DMS79 (cell line): Measurements from ENCODE around the gene LRRC36.
"Not testable (repeated sequence)": the region's sequence is repeated elsewhere in the genome, so short reads cannot be mapped to it uniquely, and the experiment has no call there.

Experiments
- DNase-seq: peaks from one replicate; lab custom pipeline; 2025; lab: John Stamatoyannopoulos, UW

LRRC36 gene

GRCh38 chr16:67400901-67401300, 74.3 kb downstream of the LRRC36 start:
- no peak for DNase-seq

DNA sequence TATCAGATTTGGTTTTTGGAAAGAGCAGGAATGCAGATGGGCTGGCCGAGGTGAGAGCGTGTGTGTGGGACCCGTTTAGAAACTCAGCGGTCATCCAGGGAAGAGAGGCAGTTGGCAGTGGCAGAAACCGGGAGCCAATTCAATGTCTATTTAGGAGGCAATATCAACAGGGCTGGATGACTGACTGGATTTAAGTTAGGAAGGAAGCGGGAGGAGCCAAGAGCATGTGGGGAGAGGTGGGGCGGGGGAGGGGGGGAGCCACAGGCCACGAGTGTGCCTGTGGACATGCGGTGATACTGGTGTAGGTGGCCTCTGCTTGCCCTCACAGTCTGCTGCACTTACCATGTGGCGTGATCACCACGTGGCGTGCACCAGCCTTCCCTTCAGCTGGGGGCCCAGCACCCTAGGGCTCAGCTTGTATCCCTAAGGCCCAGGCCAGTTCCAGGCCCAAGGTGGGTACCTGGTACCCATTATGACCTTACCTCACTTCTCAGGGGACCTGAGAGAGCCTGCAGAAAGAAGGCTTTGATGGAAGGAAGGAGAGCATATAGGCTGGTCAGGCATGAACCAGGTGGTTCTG, 77.5 kb downstream of the LRRC36 start:
- no peak for DNase-seq

- peak; percentile 12 for DNase-seq
These were observed 78.2 kb downstream of the LRRC36 start for GRCh38 chr16:67404740-67405226.

- no peak for DNase-seq
These were observed 78.7 kb downstream of the LRRC36 start for GRCh38 chr16:67405336-67405735.

- no peak for DNase-seq
These were observed 79.7 kb downstream of the LRRC36 start for GRCh38 chr16:67406111-67406971.

- no peak for DNase-seq
These were observed 80.7 kb downstream of the LRRC36 start for GRCh38 chr16:67407176-67407787.

- no peak for DNase-seq
These were observed 81.3 kb downstream of the LRRC36 start for GRCh38 chr16:67407788-67408452.

GRCh38 chr16:67409631-67410030, 83.0 kb downstream of the LRRC36 start:
- DNase-seq, result no peak

- DNase-seq, result no peak
These were observed 84.7 kb downstream of the LRRC36 start for GRCh38 chr16:67411339-67411738.

GRCh38 chr16:67412294-67412693, 85.7 kb downstream of the LRRC36 start:
- DNase-seq, result peak; percentile 7

- DNase-seq, result no peak
These were observed 87.6 kb downstream of the LRRC36 start for GRCh38 chr16:67413978-67414911.

GRCh38 chr16:67415421-67415820, 88.8 kb downstream of the LRRC36 start:
- not testable (repeated sequence) for DNase-seq

DNA sequence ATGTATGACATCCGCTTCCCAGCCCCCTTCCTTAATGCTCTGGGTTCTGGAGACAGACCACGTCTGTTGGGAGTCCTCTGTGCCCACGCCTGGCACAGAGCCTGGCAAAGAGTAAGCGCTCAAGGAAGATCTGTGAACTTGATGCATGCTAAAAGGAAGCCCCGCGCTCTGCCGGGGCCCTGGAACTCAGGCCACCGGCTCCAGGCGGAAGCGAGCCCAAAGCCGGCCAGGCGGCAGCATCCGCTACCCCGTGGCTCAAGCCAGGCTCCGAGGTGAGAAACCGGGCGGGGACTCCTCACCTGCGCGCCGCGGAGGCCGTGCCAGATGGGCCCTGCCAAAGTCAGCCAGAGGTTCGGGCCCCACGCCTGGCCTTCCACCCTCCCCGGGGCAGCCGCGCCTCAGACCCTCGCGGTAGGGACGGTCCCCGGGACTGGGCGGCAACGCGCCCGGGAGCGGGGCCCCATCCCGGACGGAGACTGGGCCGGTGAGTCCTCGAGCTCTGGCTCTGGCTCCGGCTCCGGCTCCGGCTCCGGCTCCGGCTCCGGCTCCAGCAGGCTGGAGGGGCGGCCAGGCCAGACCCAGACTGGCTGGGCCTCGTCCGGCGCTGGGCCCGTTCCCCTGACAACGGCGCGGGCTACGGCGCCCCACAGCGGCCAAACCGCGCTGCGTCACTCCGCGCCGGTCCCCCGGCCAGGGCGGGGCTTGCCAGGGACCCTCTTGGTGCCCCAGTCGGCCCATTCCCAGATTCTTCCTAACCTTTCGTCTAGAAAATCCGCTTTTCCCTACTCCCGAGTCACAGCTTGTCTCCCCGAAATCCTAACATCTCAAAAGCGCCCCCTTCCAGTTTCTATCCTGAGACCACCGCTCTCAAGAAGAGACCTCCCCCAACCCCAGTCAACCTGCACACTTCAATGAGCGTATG, 89.5 kb downstream of the LRRC36 start, which contains the start of gene ZDHHC1:
Gene ZDHHC1 (minus strand): TSS at position 606 of the 922 bp plus-strand sequence. CDS start 8,702 bp downstream, outside the sequence.
- DNase-seq, result no peak

DNA sequence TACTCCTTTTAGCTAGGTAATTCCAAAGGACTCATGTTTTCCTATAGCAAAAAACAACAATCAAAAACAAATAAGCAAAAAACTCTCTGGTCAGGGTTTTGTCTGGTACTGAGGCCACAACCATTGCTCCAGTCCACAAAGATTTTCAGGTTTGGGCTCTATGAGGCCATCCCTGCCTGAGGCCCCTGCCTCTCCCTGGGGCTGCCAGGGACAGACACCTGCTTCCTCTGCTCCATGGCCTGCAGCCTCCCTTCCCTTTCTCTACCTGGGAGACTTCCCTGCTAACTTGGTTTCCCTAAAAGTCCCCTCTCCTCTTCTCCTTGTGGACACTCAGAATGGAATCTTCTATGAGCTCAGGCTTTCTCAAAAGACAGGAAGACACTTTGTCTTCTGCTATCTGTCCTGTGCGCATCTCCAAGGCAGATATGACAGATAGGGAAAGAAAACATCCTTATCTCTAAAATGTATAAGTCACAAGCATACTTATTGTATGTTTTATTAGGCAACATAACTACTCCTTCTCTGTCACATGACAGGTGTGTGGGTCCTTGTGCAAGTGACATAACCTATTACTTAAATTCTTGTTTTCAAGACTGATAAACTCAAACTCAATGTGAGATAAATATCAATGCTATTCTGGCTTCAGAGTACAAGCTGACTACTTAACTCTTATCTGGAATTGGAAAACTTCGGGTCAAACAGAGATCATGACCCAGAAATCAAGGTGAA, 90.9 kb downstream of the LRRC36 start:
- no peak for DNase-seq

- DNase-seq, result no peak
These were observed 92.9 kb downstream of the LRRC36 start for GRCh38 chr16:67419502-67419901.

GRCh38 chr16:67419931-67420330, 93.3 kb downstream of the LRRC36 start:
- DNase-seq, result no peak

DNA sequence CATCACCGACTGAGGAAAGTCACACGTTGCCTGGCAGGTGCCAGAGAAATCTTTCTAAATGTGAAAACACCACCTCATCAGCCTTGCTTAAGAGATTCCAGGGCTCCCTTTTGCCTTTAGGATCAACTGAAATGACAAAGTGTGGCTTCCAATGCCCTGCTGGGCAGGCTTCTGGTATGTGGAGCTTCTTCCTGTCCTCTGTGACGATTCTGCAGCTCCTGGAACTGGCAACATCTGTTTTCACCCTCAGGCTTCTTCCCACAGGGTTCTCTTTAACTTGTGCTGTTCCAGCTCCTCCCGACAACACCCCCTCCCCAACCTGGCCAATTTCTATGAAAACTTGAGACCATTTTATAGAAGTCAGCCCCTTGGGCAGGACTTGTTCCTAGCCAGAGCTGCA, 94.4 kb downstream of the LRRC36 start:
- DNase-seq, result no peak

DNA sequence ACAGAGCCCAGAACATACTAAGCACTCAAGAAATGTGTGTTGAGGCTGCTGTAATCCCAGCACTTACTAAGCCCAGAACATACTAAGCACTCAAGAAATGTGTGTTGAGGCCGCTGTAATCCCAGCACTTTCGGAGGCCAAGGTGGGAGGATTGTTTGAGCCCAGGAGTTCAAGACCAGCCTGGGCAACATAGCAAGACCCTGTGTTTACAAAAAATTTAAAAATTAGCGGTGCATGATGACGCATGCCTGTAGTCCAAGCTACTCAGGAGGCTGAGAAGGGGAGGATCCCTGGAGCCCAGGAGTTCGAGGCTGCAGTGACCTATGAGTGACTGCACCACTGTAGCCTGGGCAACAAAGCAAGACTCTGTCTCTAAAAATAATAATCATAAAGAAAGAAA, 96.4 kb downstream of the LRRC36 start:
- DNase-seq, result no peak

- DNase-seq, result peak; percentile 8
These were observed 97.1 kb downstream of the LRRC36 start for GRCh38 chr16:67423611-67424260.
